AML-193 (cell line): Measurements from ENCODE around the gene ZBTB22.
A peak's percentile ranks its signal among the peaks of the same experiment; 100 is the strongest.

Experiments
- DNase-seq, 2 experiments: peaks; one replicate each; lab custom pipeline; 2025; lab: John Stamatoyannopoulos, UW

Gene ZBTB22

DNA sequence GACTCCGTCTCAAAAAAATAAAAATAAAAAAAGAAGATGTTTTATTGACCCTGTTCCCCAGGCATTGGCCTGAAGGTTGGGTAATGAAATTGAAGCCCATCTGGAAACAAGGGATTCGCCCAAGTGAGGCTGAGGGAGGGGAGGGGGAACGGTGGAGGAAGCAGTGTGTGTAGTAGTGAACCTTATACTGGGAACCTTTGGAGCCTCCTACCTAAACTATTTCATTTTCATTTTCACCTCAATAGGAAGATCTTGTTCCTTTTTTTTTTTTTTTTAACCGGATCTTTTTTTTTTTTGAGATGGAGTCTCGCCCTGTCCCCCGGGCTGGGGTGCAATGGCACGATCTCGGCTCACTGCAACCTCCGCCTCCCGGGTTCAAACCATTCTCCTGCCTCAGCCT is 13.2 kb upstream of the ZBTB22 start:
- no peak for DNase-seq

DNA sequence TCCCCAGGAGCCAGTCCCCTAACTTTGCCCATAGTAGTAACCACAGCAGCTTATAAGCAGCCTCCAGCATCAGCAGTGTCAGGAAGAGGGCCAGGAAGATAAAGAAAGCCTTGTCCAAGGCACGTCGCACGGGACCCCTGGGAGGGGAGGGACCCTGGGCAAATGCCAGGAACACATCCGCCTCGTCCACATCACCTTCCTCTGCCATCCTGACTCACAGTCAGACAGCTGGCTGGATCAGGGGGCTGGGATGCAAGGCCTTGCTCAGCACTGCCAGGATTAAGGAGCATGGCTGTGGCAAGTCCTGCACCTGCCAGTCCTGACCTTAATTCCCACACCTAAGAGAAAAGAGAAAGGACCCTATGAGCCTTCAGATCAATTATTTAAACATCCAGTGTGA is 11.5 kb upstream of the ZBTB22 start:
- DNase-seq: no peak

DNA sequence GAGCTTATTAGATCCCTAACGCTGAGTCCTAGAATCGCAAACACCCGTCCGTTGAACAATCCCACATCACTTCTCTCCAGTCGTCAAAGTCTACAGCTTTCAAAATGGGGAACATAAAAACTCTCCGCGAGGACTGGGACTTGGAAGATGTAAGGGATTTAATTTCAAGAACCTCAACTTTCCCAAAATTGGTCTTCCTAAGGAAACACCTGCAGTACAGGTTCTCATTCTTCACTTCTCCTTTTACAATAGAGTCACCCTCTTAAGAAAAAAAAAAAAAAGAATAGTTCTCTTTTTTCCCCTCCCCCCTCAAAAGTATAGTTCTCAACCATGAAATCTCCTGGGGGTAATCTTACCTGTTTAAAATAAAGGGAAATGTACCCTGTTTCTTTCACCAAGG is 6.6 kb upstream of the ZBTB22 start:
- DNase-seq: peak in 1 of 2 experiments; percentile 10

DNA sequence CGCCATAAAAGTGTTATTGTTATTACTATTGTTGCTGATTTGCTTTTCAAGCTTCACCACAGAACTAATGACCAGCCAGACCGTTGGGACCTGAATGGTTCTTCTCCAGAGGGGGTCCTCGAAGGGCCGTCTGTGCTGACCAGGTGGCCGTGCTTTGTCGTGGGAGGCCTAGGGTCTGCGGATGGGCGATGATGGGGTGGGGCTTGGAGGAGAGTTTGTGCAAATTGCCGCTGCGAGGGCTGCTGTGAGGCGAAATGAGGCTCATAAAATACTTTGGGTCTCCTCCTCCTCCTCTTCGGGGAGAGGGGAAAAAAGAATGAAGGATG is 6.0 kb upstream of the ZBTB22 start:
- no peak for DNase-seq

DNA sequence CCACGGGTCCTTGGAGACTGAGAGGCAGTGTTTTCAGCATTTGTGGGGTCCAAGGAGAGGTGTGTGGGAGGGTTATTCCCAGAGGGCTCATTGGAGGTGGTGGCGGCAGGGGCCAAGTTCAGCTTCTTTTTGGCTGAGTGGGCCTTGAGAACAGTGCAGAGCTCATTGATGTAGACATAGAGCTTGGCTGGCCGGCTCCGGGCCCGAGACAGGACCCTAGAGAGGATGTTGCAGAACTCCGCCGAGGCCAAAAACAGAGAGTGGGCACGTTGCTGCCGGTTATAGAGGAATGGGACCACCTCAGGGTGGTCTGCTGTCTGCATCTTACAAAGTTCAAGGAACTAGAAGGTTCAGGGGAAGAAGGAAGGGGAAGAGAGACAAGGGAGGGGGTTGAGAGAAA is 3.7 kb upstream of the ZBTB22 start:
- DNase-seq: no peak

DNA sequence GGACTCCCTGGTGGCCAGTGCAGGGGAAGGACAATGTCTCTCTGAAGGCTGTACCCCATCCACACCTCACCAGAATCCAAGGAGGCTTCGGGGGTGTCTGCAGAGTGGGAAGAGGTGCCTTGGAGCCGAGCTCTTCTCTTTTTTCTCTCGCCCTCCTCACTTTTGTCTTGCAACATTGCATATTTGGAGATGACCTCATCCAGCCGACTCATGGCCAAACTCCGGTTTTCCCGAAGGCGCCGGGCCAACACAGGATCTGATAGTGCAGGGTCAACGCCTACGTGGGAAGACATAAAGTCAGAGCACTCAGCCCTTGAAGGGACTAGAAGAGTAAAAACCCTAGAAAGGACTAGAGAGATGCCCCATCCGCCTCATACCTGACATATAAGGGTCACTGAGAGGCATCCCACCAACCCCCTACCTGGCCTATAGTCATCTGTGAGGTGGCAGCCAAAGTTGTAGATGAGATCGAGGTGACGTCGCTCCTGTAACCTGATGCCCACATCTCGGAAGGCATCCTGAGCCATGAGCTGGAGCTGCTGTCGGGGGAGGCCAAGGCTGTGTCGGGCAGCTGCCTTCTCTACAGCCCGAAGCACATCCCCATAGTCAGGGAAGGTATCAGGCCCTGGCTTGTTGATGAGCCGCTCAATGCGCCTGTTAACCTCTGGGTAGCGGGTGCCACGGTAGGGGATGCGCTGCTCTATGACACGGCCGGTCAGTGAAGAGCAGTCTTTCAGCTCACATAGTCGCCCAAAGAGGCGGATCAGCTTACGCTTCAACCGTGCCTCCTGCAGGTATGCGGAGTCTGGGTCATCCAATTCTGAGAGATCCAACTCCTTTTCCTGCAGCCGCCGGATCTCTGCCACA is 3.0 kb upstream of the ZBTB22 start:
- DNase-seq: no peak

DNA sequence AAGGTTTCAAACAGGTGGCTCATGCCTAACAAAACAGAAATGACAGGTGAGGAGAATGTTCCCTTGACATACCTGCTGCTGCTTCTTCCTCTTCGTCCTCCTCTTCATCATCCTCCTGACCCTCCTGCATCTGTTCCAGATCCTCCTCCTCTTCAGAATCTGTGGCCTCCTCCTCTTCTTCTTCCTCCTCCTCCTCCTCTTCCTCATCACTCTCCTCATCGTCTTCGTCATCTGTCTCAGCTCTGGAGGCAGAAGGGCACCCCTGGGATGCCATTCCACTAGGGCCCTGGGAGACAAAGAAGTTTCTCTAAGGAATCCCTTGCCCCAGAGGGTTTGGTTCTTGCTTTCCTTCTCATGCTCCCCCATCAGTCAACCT is 2.4 kb upstream of the ZBTB22 start:
- DNase-seq: no peak

DNA sequence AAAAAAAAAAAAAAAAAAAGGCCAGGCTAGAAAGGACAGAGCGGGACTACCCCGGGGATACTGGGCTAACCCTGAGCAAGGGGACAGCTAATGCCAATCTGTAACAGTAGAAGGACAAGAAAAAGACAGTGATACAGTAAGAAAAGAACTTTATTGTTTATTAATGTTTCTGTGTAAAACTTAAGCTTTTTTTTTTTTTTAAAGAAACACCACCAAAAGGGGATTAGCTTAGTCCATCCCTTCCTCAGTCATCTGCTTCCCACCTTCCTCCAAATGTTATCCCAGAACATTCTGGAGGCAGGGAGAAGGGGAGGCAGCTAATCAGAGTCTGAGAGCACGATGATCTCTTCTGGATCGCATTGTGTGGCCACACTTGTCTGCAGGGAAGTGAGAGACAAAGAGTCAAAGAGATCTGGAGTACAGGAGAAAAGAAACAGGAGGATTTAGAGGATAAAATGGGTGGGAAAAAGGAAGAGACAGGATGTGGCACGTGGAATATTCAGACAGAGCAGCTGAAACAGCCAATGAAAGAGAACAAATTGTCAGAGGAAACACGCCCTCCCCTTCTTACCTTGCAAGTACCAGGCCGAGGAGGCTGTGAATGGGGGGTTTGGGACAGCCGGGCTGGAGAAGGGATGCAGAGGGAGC is 1.0 kb upstream of the ZBTB22 start:
- no peak for DNase-seq

DNA sequence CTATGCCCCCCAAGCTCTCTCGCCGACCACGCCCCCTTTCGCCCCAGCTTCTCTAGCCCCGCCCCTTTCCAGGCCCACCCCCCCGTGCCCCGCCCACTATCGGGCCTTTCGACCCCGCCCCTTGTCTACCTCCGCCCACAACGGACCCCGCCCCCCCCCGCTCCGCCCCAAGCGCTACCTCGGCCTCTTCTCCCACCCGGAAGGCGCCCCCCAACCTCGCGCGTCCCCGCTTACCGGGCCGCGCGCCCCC is 200 bp downstream of the ZBTB22 start:
- peak in 1 of 2 experiments; percentile 60 for DNase-seq

DNA sequence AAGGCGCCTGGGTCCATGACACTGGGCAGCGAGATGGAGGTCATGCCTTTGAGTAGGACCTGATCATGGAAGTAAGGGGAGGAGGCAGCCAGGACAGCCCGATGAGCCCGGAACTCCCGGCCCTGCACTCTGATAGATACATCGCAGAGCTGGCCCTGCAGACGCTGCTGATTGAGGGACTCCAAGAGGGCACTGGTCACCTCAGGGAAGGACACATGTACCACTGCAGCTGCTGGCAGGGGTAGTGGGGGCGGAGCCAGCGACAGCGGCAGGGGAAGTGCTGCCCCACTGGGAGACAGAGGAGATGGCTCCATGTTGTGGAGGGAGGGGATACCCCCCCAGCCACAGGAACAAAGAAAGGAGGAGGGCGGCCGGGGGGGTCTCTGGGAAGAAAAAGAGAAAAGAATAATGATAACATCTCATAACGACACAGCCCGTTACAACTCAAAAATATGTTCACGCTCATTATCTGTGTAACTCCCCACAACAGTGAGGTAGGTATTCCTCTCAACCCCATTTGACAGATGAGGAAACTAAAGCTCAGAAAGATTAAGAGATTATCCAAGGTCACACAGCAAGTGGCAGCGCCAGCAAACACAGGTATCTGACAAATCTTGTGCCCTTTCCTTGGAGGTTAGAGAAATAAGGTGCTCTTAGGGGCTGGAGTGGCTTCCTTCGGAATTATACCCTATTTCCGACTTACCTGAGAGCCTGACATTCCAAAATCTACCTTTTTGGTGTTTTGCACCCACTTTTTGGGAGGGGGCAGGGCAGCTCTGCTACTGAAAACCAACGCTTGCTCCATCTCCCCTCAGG is 733 bp downstream of the ZBTB22 start:
- no peak for DNase-seq

DNA sequence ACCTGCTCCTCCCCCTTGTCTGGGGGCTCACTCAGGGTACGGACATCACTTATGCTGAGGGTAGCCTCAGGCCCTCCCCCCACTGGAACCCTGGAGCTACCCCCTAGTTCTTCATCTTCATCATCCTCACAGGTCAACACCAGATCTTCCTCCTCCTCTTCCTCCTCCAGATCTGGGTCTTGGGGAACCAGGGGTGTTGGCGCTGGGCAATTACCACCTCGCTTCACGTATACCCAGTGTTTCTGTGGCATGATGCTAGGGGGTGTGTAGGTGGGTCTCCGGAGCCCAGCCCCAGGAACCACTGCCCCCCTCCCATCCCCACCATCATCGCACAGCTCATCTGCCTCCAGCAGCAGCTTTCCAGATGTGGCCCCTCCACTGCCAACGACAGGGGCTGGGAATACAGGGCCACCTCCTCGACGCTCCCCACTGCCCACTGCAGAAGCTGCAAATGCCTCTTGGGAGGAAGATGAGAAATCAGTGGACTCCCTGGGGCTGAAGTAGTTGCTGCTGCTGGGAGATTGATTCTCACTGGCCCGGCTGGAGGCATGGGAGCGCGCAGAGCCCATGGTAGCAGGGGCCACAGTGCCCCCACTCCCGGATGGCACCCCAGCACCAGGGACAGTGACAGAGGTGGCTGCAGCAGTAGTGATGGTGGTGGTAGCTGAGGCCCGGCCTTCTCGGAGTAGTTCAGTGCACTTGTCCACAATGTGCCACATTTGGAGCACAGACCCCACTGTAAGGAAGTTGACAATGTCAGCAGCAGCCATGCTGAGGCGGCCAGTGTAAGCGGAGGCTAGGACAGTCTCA is 1.5 kb downstream of the ZBTB22 start:
- DNase-seq: no peak

DNA sequence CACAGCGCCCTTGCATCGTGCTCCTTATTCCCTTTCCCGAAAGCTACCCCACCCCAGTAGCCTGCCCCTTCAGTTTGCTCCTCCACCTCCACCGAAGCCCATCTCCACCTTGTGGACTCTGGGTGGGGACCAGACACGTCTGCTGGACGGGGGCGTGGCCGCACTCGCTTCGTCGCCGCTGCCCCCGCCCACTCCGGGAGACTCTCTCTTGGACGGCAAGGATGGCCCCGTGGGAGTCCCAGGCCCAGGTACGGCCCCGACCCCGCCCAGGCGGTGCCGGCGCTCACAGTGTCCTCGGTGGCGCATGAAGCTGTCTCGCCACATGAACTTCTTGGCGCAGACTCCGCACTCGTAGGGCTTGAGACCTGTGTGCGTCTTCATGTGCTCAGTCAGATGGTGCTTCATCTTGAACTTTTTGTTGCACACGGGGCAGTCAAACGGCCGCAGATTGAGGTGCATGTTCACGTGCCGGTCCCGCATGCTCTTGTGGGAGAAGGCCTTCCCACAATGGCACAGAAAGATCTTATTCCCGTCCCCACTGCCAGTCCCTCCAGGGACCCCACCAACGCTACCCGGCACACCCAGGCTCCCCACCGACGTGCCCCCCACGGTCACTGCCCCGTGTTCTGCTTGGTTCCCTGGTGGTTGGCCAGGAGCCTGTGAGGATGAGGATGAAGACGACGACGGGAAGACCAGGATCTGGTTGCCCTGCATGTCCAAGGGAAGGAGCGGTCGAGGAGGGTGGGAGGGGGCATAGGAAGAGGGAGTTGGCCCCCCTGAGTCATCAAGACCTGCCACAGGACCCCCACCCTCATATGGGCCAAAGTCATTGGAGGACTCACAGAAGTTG is 2.4 kb downstream of the ZBTB22 start:
- DNase-seq: no peak

DNA sequence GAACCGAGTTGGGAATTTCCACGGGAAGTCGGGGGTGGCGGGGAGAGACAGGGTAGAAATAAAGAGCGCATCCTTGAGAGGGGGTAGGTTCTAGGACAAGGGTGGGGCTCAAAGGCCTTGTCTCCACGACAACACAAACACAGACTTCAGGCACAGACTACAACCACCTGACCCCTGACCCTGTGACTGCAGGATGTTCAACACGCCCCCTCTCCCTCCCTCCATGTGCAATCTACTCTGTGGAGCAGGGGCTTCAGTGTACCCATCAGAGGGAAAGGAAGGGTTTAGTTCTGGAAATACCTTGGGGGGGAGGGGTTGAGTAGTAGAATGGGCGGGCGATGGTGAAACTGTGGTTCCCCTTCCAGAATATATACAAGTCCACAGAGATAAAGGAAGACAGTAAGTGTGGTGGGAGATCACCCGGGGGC is 3.0 kb downstream of the ZBTB22 start:
- peak; percentile 48 to 49 for DNase-seq

DNA sequence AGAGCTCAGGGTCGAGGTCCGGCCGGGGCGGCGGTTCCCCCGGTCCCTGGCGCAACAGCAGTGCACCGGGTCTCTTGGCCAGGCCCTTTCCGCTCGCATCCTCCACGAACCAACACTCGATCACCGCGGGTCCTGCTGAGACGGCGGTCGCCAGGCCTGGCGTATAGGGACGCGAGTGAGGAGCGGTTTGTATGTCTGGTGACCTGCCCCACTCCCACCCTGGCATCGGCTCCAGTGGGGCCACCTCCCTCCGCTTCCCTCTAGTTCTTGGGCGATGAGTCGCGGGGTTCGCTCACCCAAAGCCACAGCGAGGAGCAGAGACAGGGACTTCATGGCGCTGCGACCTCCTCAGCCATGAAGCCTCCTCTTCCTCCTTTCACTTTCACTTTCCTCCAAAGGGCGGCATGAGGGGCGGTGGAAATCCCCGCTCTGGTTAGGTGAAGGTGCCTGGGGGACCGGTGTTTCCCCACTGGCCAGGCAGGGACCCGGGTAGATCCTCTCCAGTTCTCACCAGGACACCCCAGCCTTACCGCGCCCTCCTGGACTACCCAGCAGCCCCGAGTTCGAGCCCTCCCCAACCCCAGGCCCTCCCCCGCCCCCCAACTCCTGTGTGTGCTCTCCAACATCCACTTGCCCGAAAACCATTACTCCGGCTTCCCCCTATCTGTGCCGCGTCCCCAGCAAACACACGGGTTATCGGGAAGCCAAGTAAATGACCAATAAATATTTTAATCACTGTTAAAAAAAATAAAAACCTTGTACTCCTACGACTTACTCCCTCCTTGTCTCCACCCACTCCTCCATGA is 3.6 kb downstream of the ZBTB22 start, which contains the start of gene TAPBP:
TAPBP (minus strand) TSS at position 370 of the 806 bp plus-strand sequence; CDS start at position 333, 37 bp downstream.
- DNase-seq: peak; percentile 46 to 54

DNA sequence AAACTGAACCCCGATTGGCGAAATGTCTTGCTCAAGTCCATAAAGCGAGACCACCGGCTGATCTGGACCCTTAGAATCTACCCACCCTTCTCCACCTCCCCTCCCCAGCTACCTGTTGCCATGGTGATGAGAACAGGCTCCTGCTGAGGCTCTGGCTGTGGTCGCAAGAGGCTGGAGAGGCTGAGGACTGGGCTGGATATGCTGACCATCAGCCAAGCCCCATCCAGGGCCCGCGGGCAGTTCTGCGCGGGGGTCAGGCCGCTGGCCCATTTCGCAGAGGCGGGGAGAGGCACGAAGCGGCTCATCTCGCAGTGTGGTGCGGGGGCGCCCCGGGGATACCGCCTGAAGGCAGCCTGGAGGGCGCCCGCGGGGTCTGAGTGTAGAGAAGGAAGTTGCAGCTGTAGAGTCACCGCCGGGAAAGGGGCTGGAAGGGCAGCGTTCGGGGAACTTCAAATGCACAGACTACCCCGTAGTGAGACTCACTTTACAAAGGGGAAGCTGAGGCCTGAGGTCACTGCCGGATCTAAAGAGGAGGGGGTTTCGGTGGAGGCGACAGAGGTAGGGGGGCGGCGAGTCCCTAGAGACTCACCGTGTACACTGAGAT is 4.3 kb downstream of the ZBTB22 start:
- DNase-seq: peak; percentile 45 to 60

DNA sequence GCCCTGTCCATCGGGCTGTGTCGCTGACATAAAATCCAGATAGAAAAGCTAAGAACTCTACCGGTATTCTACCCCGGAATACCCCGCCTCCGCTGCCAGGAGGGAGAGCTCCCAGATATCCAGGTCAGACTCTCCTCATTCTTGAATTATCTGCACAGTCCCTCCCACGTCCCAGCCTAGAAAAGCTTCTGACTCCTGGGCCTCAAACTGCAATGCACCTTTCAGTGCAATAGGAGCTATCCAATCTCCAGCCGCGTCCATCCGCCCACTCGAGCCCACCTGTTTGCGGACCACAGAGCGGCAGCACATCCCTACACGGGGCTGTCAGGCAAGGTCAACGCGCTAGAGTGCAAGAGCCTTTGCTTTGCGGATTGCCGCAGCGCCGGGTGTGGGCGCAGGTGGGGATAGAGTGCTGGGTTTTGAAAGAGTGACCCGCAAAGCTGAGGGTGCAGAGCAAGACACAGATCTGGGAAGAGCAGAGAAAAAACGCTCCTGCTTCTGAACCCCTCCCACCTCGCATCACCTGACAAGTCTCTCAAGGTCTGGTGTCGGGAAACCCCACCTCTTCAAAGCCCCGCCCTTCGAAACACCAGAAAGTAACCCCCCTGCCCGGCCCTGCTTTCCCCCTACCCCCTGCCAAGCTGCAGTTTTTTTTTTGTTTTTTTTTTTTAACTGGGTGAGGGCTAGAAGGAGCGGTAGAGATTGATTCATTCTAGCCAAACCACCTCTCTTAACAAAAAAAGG is 5.0 kb downstream of the ZBTB22 start:
- DNase-seq: peak; percentile 57 to 79

DNA sequence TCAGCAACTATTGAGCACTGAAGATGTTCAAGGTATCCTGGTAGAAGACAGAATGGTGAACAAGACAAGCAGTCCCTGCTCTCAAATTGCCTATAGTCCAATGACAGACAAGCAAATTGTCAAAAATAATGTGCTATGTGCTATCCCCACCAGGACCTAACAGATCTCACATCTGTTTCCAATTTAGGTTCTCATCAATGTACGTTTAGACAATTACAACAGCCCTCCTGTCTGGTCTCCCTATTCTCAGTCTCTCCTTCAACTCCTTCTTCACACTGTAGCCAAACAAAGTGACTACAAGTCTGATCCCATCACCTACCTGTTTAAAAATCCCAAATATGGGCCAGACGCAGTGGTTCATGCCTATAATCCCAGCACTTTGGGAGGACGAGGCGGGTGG is 11.2 kb downstream of the ZBTB22 start:
- DNase-seq: no peak

DNA sequence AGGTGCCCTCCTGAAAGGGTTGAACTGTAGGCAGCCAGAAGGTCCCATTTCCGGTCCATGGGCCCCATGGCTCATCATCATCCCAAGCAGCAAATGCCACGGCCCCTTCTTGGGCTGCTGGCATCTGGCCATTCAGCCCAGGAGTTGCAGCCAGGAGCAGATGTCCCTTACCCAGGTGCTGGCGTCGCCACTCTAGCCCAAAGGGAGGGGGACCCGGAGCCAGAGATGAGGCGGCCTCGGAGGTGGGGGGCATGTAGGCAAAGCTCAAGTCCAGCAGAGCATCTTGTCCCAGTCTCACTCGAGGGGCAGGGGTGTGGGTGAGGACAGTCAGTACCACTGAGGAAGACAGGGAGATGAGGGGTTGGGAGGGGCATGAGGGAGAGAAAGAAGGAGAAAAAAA is 12.5 kb downstream of the ZBTB22 start:
- DNase-seq: no peak

DNA sequence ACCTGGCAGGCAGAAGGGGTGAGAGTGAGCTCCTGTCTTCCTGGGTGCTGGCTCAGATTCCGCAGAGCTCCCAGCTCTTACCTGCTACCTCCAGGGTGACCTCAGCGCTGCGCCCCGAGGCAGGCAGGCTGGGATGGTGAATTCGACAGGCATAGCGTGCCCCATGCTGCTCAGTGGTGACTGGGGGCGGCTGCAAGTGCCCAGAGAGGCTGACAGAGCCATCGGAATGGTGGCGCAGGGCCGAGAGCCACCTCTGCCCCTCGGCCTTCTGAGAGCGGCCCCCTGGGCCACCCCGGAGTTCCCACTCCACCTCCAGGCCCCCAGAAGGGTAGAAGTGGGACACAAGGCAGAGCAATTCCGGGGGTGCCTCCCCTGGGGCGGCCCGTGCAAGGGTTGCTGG is 13.3 kb downstream of the ZBTB22 start:
- no peak for DNase-seq
